SK-N-SH (cell line): ENCODE measurements around the gene CDH4. TPM values are rescaled to one million over a fixed set of nuclear protein-coding genes. Genes with fewer than 3 reads are reported as not detected.

Experiments
- CTCF ChIA-PET: fragments of 300-600, 350-600 bp; formaldehyde crosslinking; extraction: SDS; loops from one replicate; lab custom pipeline; 2021; lab: Yijun Ruan, JAX
- POLR2A ChIA-PET: fragments of 350-600 bp; sonication (Branson Sonifier 250); formaldehyde crosslinking; extraction: SDS; loops from one replicate; lab custom pipeline; 2020; ENCODE audit warnings: antibody characterized with exemption, inconsistent platforms; lab: Yijun Ruan, JAX
- DNase-seq: peaks from one replicate; pipeline ENCODE4 v3.0.0; 2012
- H2AFZ ChIP-seq: fragments of 200-600 bp; sonication (generic); 2 replicates; pipeline ENCODE4 v1.8.1; 2016; ENCODE audit warnings: antibody characterized with exemption, mild to moderate bottlenecking, low read depth
- H3F3A ChIP-seq: fragments of 200-600 bp; sonication (generic); replicated peaks from 2 replicates; pipeline ENCODE3; 2016; ENCODE audit warnings: antibody characterized with exemption, mild to moderate bottlenecking; ENCODE audit not compliant: insufficient read depth
- H3K27ac ChIP-seq, 2 experiments: fragments of 200-500 bp in 1 of 2; fragments of 200-600 bp in 1 of 2; sonication (Bioruptor generic) in 1 of 2; sonication (generic), shearing (Covaris generic) in 1 of 2; 2 replicates each; pipeline versions ENCODE4 v1.5.1 to v1.6.1; 2014 to 2016; ENCODE audit warnings: low read depth in 2 of 2, inconsistent platforms in 1 of 2, low read length in 1 of 2, mild to moderate bottlenecking in 1 of 2, mixed read lengths in 1 of 2
- H3K27me3 ChIP-seq: fragments of 200-600 bp; sonication (generic), shearing (Covaris generic); 2 replicates; pipeline ENCODE4 v1.6.1; 2016; ENCODE audit warnings: mixed run types; ENCODE audit not compliant: insufficient read depth
- H3K36me3 ChIP-seq, 2 experiments: fragments of 200-500 bp in 1 of 2; fragments of 200-600 bp in 1 of 2; sonication (Bioruptor generic) in 1 of 2; sonication (generic) in 1 of 2; replicated peaks in 1 of 2; 2 replicates each; pipeline versions ENCODE3 to v1.5.1; 2014 to 2016; ENCODE audit warnings: low read length in 1 of 2, mild to moderate bottlenecking in 1 of 2; ENCODE audit not compliant: insufficient read depth in 2 of 2, control insufficient read depth in 1 of 2
- H3K4me1 ChIP-seq, 2 experiments: fragments of 200-500 bp in 1 of 2; fragments of 200-600 bp in 1 of 2; sonication (Bioruptor generic) in 1 of 2; sonication (generic), shearing (Covaris generic) in 1 of 2; 2 replicates each; pipeline versions ENCODE4 v1.5.1 to v1.6.1; 2014 to 2016; ENCODE audit warnings: low read depth in 1 of 2, low read length in 1 of 2, mixed run types in 1 of 2; ENCODE audit not compliant: insufficient read depth in 2 of 2, control insufficient read depth in 1 of 2
- H3K4me2 ChIP-seq: fragments of 200-600 bp; sonication (generic), shearing (Covaris generic); 2 replicates; pipeline ENCODE4 v1.6.1; 2017; ENCODE audit warnings: mixed run types
- H3K4me3 ChIP-seq, 2 experiments: fragments of 200-500 bp in 1 of 2; fragments of 200-600 bp in 1 of 2; sonication (Bioruptor generic) in 1 of 2; sonication (generic), shearing (Covaris generic) in 1 of 2; 2 replicates each; pipeline versions ENCODE4 v1.5.1 to v1.8.1; 2014 to 2016; ENCODE audit warnings: low read depth in 2 of 2, inconsistent platforms in 1 of 2, low read length in 1 of 2, mild to moderate bottlenecking in 1 of 2, mixed read lengths in 1 of 2, moderate library complexity in 1 of 2
- H3K79me2 ChIP-seq: fragments of 200-600 bp; sonication (generic); 2 replicates; pipeline ENCODE4 v1.8.1; 2017; ENCODE audit warnings: mild to moderate bottlenecking; ENCODE audit not compliant: insufficient read depth
- H3K9ac ChIP-seq: fragments of 200-600 bp; sonication (generic); 2 replicates; pipeline ENCODE4 v1.6.1; 2017; ENCODE audit warnings: mixed run types
- H3K9me2 ChIP-seq: fragments of 200-600 bp; sonication (generic); 2 replicates; pipeline ENCODE4 v1.6.1; 2017; ENCODE audit warnings: mixed run types
- H3K9me3 ChIP-seq: fragments of 200-600 bp; sonication (generic); 2 replicates; pipeline ENCODE4 v1.6.1; 2017; ENCODE audit warnings: mixed run types, mild to moderate bottlenecking, moderate library complexity
- H4K20me1 ChIP-seq: fragments of 200-600 bp; sonication (generic); 2 replicates; pipeline ENCODE4 v1.6.1; 2017; ENCODE audit warnings: mild to moderate bottlenecking, mixed run types; ENCODE audit not compliant: insufficient read depth
- EP300 ChIP-seq, 2 experiments: IDR thresholded peaks; 2 replicates each; pipeline versions ENCODE4 v1.4.0 to v1.6.1; 2012; ENCODE audit warnings: borderline replicate concordance in 1 of 2, low read depth in 1 of 2, low read length in 1 of 2
- FOSL2 ChIP-seq: IDR thresholded peaks from 2 replicates; pipeline ENCODE4 v1.4.0; 2012; ENCODE audit warnings: low read depth, mild to moderate bottlenecking, moderate library complexity, borderline replicate concordance
- FOXJ3 ChIP-seq: sonication (generic); formaldehyde crosslinking; IDR thresholded peaks from 2 replicates; pipeline ENCODE4 v1.5.1; 2020; ENCODE audit warnings: mild to moderate bottlenecking, missing genetic modification reagents
- FOXM1 ChIP-seq: IDR thresholded peaks from 2 replicates; pipeline ENCODE4 v1.4.0; 2012; ENCODE audit warnings: low read depth, mild to moderate bottlenecking
- JUND ChIP-seq: IDR thresholded peaks from 2 replicates; pipeline ENCODE4 v1.4.0; 2012
- MEF2A ChIP-seq: IDR thresholded peaks from 2 replicates; pipeline ENCODE4 v1.4.0; 2012; ENCODE audit warnings: low read depth, borderline replicate concordance
- MXI1 ChIP-seq: IDR thresholded peaks from 2 replicates; pipeline ENCODE4 v1.6.1; 2012; ENCODE audit warnings: mild to moderate bottlenecking, low read depth, low read length, improper control_type of control experiment
- POLR2AphosphoS5 ChIP-seq: IDR thresholded peaks from 2 replicates; pipeline ENCODE4 v1.6.1; 2012; ENCODE audit warnings: low read depth, low read length
- RFX5 ChIP-seq: IDR thresholded peaks from 2 replicates; pipeline ENCODE4 v1.6.1; 2012; ENCODE audit warnings: mild to moderate bottlenecking, improper control_type of control experiment, low read length
- SMC3 ChIP-seq: IDR thresholded peaks from 2 replicates; pipeline ENCODE4 v1.6.1; 2012; ENCODE audit warnings: low read depth, low read length, improper control_type of control experiment
- WGBS: methylation state at CpG from one replicate; pipeline ENCODE4 v1.1.6; 2017; ENCODE audit warnings: low lambda C conversion rate; 5-methylcytosine and 5-hydroxymethylcytosine counted together
- polyA plus RNA-seq, 3 experiments: library from polyadenylated mRNA; depleted of rRNA; stranded (reverse); fragments of >200 nt; gene quantifications; 2 replicates each; pipeline ENCODE4 v1.2.3, GENCODE V29; 2012
- TF ChIP-seq, protein P1 (sequence below): IDR thresholded peaks from 2 replicates; pipeline ENCODE4 v1.6.1; 2012; ENCODE audit warnings: mild to moderate bottlenecking, low read depth, low read length, moderate library complexity
- TF ChIP-seq, protein P2 (sequence below): IDR thresholded peaks from 2 replicates; pipeline ENCODE4 v1.4.0; 2012; ENCODE audit warnings: low read depth, borderline replicate concordance
- TF ChIP-seq, protein P3 (sequence below): IDR thresholded peaks from 2 replicates; pipeline ENCODE4 v1.4.0; 2012; ENCODE audit warnings: low read depth
- TF ChIP-seq, protein P4 (sequence below): fragments of 150-350 bp; IDR thresholded peaks from 2 replicates; pipeline ENCODE4 v1.6.1; 2017; ENCODE audit warnings: antibody characterized with exemption, low read length, low read depth, borderline replicate concordance

The CDH4 gene
- polyA plus RNA-seq, 1 of the 3 experiments (the other 2 are of a cell fraction) = not detected

DNA sequence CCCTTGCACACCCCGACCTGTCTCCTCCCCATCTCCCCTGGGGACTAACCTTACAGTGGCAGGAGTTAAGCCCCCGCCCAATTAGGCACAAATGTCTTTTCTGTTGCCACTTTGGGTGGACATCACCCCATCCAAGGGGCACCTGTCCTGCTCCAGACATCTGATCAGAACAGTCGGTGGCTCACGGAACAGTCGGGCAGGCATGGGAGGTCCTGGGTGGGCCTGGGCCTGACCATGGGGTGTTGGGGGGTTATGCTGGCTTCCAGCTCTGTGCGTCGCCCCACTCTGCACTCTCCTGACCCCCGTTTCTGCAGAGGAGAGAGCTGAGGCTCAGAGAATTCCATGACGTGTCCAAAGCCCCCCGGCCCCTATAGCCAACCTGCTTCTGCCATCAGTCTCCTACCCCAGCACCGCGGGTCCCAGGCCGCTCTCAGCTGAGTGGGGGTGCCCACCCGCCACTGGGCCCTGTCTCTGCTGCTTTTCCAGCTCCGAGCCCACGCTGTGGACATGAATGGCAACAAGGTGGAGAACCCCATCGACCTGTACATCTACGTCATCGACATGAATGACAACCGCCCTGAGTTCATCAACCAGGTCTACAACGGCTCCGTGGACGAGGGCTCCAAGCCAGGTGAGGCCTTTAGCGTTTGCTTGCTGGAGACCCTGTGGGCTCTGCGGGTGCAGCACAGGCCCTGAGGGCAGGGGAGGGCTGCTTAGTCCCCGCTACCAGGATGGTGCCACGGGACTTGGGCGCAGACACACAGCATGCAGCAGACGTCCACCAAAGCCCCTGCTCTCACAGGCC is 600.4 kb downstream of the CDH4 start:
- Histone ChIP-seq H3K9me2 (no peaks in the 10 kb centered on the region), H3F3A (no peaks in the 10 kb centered on the region), H3K9me3 (no peaks in the 10 kb centered on the region), H3K9ac (no peak overlapping the region), H2AFZ (no peak overlapping the region), H3K4me1 (no peaks in the 10 kb centered on the region), H3K4me3 (no peak overlapping the region), H3K36me3 (no peaks in the 10 kb centered on the region), H3K79me2 (no peaks in the 10 kb centered on the region), H3K4me2 (no peak overlapping the region), H3K27me3 (no peaks in the 10 kb centered on the region), H4K20me1 (no peaks in the 10 kb centered on the region), H3K27ac (no peak overlapping the region)
- 37% methylated on average over 11 of the region's 29 CpGs for WGBS
- POLR2A ChIA-PET = no interaction called here
- no peak for DNase-seq
- CTCF ChIA-PET = interaction anchor here (1.5 kb wide), 1 partner anchor 10 kb away, joined by 3 read pairs; no protein-coding TSS in a partner anchor
- TF ChIP-seq MEF2A = no peak
- TF ChIP-seq FOXM1 = no peak
- TF ChIP-seq SMC3 = no peak
- TF ChIP-seq, protein P1, sequence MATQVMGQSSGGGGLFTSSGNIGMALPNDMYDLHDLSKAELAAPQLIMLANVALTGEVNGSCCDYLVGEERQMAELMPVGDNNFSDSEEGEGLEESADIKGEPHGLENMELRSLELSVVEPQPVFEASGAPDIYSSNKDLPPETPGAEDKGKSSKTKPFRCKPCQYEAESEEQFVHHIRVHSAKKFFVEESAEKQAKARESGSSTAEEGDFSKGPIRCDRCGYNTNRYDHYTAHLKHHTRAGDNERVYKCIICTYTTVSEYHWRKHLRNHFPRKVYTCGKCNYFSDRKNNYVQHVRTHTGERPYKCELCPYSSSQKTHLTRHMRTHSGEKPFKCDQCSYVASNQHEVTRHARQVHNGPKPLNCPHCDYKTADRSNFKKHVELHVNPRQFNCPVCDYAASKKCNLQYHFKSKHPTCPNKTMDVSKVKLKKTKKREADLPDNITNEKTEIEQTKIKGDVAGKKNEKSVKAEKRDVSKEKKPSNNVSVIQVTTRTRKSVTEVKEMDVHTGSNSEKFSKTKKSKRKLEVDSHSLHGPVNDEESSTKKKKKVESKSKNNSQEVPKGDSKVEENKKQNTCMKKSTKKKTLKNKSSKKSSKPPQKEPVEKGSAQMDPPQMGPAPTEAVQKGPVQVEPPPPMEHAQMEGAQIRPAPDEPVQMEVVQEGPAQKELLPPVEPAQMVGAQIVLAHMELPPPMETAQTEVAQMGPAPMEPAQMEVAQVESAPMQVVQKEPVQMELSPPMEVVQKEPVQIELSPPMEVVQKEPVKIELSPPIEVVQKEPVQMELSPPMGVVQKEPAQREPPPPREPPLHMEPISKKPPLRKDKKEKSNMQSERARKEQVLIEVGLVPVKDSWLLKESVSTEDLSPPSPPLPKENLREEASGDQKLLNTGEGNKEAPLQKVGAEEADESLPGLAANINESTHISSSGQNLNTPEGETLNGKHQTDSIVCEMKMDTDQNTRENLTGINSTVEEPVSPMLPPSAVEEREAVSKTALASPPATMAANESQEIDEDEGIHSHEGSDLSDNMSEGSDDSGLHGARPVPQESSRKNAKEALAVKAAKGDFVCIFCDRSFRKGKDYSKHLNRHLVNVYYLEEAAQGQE = no peak
- TF ChIP-seq JUND = no peak
- TF ChIP-seq FOSL2 = no peak
- TF ChIP-seq EP300 (IDR thresholded peaks at IDR 0.05; ENCODE audit: borderline replicate concordance in 1 of 2, low read depth in 1 of 2, low read length in 1 of 2) = no peak
- TF ChIP-seq, protein P2, sequence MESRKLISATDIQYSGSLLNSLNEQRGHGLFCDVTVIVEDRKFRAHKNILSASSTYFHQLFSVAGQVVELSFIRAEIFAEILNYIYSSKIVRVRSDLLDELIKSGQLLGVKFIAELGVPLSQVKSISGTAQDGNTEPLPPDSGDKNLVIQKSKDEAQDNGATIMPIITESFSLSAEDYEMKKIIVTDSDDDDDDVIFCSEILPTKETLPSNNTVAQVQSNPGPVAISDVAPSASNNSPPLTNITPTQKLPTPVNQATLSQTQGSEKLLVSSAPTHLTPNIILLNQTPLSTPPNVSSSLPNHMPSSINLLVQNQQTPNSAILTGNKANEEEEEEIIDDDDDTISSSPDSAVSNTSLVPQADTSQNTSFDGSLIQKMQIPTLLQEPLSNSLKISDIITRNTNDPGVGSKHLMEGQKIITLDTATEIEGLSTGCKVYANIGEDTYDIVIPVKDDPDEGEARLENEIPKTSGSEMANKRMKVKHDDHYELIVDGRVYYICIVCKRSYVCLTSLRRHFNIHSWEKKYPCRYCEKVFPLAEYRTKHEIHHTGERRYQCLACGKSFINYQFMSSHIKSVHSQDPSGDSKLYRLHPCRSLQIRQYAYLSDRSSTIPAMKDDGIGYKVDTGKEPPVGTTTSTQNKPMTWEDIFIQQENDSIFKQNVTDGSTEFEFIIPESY = no peak

DNA sequence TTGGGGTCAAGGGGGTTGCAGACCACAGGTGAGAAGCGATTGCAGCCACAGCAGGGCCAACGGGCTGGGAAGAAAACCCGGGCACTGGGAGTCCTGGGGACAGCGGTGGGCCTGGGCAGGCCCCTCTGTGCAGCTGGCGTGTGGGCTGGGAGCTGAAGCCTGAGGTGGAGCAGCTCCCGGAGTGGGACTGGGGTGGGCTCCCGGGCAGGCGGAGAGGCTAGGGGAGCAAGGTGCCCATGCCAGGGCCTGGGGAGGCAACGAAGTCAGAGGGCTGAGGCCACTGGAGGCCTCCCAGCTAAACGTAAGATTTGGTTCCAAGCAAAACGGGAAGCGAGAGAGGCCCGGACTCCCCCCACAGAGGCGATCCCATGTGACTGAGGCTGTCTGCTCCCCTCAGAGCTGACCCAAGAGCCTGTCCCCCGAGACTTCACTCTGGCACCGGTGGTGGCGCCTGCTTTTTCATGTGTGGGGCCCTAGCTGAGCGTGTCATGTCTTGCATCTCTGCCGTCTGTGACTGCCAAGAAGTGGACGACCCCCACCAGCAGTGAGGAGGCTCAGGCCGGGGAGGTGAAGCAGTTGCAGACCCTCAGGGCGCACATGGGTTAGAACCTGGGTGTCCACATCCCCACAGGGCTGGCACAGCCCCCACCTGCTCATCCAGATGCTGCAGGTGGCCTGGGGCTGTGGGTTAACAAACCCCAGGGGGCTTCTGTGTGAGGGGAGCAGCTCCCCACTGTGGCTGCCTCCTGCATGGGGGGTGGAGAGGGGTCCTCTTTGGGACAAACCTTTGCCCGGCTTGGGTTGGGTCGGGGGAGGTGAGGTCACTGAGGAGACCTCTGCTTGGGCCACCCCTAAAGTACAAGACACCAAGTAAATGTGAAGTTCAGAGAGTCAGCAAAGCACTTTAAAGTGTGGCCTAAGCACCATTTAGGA is 601.3 kb downstream of the CDH4 start:
- no peaks in the 10 kb centered on the region for H4K20me1 ChIP-seq
- H3K4me2 ChIP-seq = no peak overlapping the region
- H3K9me3 ChIP-seq = no peaks in the 10 kb centered on the region
- TF ChIP-seq SMC3 (no peak), MXI1 (no peak), MEF2A (no peak), RFX5 (no peak), FOXJ3 (no peak), JUND (no peak), POLR2AphosphoS5 (no peak)
- TF ChIP-seq, protein P3, sequence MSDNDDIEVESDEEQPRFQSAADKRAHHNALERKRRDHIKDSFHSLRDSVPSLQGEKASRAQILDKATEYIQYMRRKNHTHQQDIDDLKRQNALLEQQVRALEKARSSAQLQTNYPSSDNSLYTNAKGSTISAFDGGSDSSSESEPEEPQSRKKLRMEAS = no peak
- TF ChIP-seq, protein P4, sequence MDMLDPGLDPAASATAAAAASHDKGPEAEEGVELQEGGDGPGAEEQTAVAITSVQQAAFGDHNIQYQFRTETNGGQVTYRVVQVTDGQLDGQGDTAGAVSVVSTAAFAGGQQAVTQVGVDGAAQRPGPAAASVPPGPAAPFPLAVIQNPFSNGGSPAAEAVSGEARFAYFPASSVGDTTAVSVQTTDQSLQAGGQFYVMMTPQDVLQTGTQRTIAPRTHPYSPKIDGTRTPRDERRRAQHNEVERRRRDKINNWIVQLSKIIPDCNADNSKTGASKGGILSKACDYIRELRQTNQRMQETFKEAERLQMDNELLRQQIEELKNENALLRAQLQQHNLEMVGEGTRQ = no peak
- no peak overlapping the region for H2AFZ ChIP-seq
- DNase-seq = no peak
- H3K27ac ChIP-seq = no peak overlapping the region
- H3K79me2 ChIP-seq = no peaks in the 10 kb centered on the region
- H3K4me1 ChIP-seq = no peaks in the 10 kb centered on the region
- ChIA-PET CTCF (no interaction called here), POLR2A (no interaction called here)
- H3K9me2 ChIP-seq = no peaks in the 10 kb centered on the region
- 55% methylated on average over 20 of the region's 24 CpGs for WGBS
- no peak overlapping the region for H3K9ac ChIP-seq
- H3K4me3 ChIP-seq = no peak overlapping the region
- no peaks in the 10 kb centered on the region for H3F3A ChIP-seq
- no peaks in the 10 kb centered on the region for H3K36me3 ChIP-seq
- no peaks in the 10 kb centered on the region for H3K27me3 ChIP-seq
